Spleen (tissue), 11 donors: ENCODE measurements around the gene RHBDD1. TPM values are rescaled to one million over a fixed set of nuclear protein-coding genes. Genes with fewer than 3 reads are reported as not detected.

Source experiments
- DNase-seq: peaks from one replicate; pipeline ENCODE4 v3.0.0-alpha.2; 2020
- H3K27ac ChIP-seq, 8 donors: fragments of 200-600 bp; sonication (generic) in 7 of 8; 1 replicate in 4 of 8; 2 replicates in 4 of 8; pipeline versions ENCODE4 v1.5.0 to v1.8.0; 2016 to 2021; ENCODE audit warnings: inconsistent platforms in 4 of 8, mild to moderate bottlenecking in 4 of 8, moderate library complexity in 1 of 8
- H3K27me3 ChIP-seq, 7 donors: fragments of 200-600 bp; sonication (generic) in 6 of 7; replicated peaks in 1 of 7; 1 replicate in 4 of 7; 2 replicates in 3 of 7; pipeline versions ENCODE4 v1.5.0 to v1.8.0; 2016 to 2021; ENCODE audit warnings: inconsistent platforms in 3 of 7, mild to moderate bottlenecking in 1 of 7
- H3K36me3 ChIP-seq, 6 donors: fragments of 200-600 bp; sonication (generic) in 5 of 6; 1 replicate in 4 of 6; 2 replicates in 2 of 6; pipeline versions ENCODE4 v1.5.0 to v1.8.0; 2016 to 2021; ENCODE audit warnings: inconsistent platforms in 2 of 6
- H3K4me1 ChIP-seq, 6 donors: fragments of 200-600 bp; sonication (generic) in 5 of 6; 1 replicate in 3 of 6; 2 replicates in 3 of 6; pipeline versions ENCODE4 v1.5.0 to v1.8.0; 2016 to 2021; ENCODE audit warnings: inconsistent platforms in 3 of 6
- H3K4me3 ChIP-seq, 8 donors: fragments of 200-600 bp; sonication (generic) in 7 of 8; 1 replicate in 4 of 8; 2 replicates in 4 of 8; pipeline versions ENCODE4 v1.5.0 to v1.8.0; 2016 to 2021; ENCODE audit warnings: inconsistent platforms in 4 of 8, mild to moderate bottlenecking in 4 of 8, moderate library complexity in 2 of 8
- H3K9me3 ChIP-seq, 8 donors: fragments of 200-600 bp; sonication (generic) in 7 of 8; 1 replicate in 4 of 8; 2 replicates in 4 of 8; pipeline versions ENCODE4 v1.5.0 to v1.8.0; 2016 to 2021; ENCODE audit warnings: inconsistent platforms in 4 of 8
- CTCF ChIP-seq, 11 experiments: fragments of 200-600 bp in 7 of 11; fragments of 450-650 bp in 4 of 11; sonication (generic) in 4 of 11; IDR thresholded peaks in 8 of 11; conservative IDR thresholded peaks in 3 of 11; 1 replicate in 7 of 11; 2 replicates in 4 of 11; pipeline versions ENCODE4 v1.4.0 to v1.8.0; 2016 to 2021; ENCODE audit warnings: antibody characterized with exemption in 11 of 11, inconsistent platforms in 4 of 11, mild to moderate bottlenecking in 1 of 11
- POLR2A ChIP-seq, 3 donors: fragments of 450-650 bp; IDR thresholded peaks; one replicate each; pipeline ENCODE4 v1.5.1; 2017; ENCODE audit warnings: antibody characterized with exemption in 3 of 3, mild to moderate bottlenecking in 1 of 3
- POLR2AphosphoS5 ChIP-seq, 3 donors: sonication (generic); formaldehyde crosslinking; IDR thresholded peaks; one replicate each; pipeline ENCODE4 v1.5.1; 2017; ENCODE audit warnings: antibody characterized with exemption in 3 of 3
- WGBS, 5 donors: extraction: QIAGEN DNeasy Blood & Tissue Kit in 3 of 5; methylation state at CpG; one replicate each; pipeline versions ENCODE4 v1.1.5 to v1.1.7; 2013 to 2018; 5-methylcytosine and 5-hydroxymethylcytosine counted together
- intact Hi-C: fragments of 100-400 bp; cut with DNase I; formaldehyde crosslinking; loops from one replicate; pipeline ENCODE4 v1.15.0; 2023; ENCODE audit warnings: low total_unique reads
- polyA plus RNA-seq, 3 donors: library from polyadenylated mRNA; stranded (reverse); fragments of 200-250 nt; gene quantifications; one replicate each; pipeline ENCODE4 v1.2.1, GENCODE V29; 2013
- small RNA-seq, 4 donors: library from RNA; depleted of rRNA; stranded (forward); fragments of <200 nt; gene quantifications; one replicate each; pipeline ENCODE3, GENCODE V24; 2016
- total RNA-seq, 7 donors: library from RNA; depleted of rRNA in 3 of 7; stranded (reverse); fragments of >200 nt in 3 of 7; fragmentation: NEBNext Ultra II Directional in 4 of 7; extraction: Animal tissue kit (Norgen Biotek cat#: 25700) in 4 of 7; gene quantifications; one replicate each; pipeline versions ENCODE4 v1.1.0 to v1.2.1, GENCODE V29; 2016 to 2021
- donor health status: healthy with polysubstance abuse.
- donor health status: DM: no; HTN: no; CAD: no; lungs with moderate emphysema.
- donor health status: DM: no; HTN: no; CAD: no.
- donor health status: Bipolar disorder and iron deficiency.
- donor health status: healthy.
- donor health status: DM: no; HTN: no; CAD: no.
- donor health status: DM: yes; HTN: yes; CAD: no.

RHBDD1 gene
- total and polyA plus RNA-seq, 10 donors: 6.1 to 67.5 (median 32.8) TPM

GRCh38 chr2:227043981-227044380, 208.1 kb downstream of the RHBDD1 start:
- Histone ChIP-seq H3K4me1 (no peaks in the 10 kb centered on the region), H3K4me3 (no peak overlapping the region), H3K9me3 (peaks cover 0 to 3% (median 0%) of the 10 kb centered on the region in 8 donors), H3K36me3 (peaks cover 0 to 10% (median 0%) of the 10 kb centered on the region in 6 donors), H3K27me3 (no peaks in the 10 kb centered on the region), H3K27ac (no peak overlapping the region)
- TF ChIP-seq POLR2A (IDR thresholded peaks at IDR 0.05) (no peak), CTCF (IDR thresholded peaks at IDR 0.05 in 8 of 11, conservative IDR thresholded peaks at IDR 0.05 in 3 of 11) (no peak), POLR2AphosphoS5 (IDR thresholded peaks at IDR 0.05) (no peak)
- WGBS, 5 donors: 82 to 95% (median 85%) methylated on average over 3 of the region's 3 CpGs
- DNase-seq: no peak
- intact Hi-C loops: no loop called here

Small RNA genes within 50 kb of the gene (small RNA-seq; reads per million reads assigned to genes)
- gene RF00554: 0 reads per million in 4 donors

Other genes starting within 250 kb of the RHBDD1 start
- gene IRS1, start 36.2 kb upstream of the RHBDD1 start, total RNA-seq: 10 to 100 TPM in 2 of 7 donors, 1 to 10 TPM in 5; 6.2 to 11.6 (median 9.3) TPM
- 1 to 10 TPM in 2 of 3 donors, under 1 TPM in 1; 0.89 to 1.5 (median 1.2) TPM for gene IRS1, start 36.2 kb upstream of the RHBDD1 start, polyA plus RNA-seq